Measurements from ENCODE around the gene CHI3L2.

Gene CHI3L2

DNA sequence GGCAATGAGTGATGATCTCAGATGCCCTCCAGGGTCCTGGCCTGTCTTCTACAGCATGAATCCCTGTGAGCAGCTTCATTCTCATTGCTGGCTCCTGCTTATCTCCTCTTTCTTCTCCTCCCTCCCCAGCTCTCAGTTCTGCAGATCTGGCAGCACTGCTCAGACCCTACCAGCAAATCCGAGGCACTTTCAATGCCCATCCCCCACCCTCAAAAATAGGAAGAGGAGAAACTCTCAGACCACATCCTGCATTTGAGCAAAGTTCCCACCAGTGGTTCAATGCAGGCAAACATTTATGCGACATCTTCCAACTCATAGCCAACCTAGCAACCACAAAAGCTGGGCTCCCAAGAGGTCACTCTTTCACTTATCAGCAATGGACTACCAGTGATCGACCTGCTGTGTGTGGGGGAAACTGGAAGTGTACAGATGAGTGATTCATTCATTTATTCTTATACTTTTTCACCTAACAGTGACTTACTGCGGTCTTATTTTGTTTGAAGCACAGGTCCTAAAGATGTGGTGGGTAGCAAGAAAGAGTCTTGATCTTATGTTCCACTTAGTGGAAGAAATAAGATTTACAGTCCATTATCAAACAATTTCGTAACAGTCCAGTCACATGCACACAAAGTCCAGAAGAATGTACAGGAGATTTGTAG, 5.8 kb upstream of the CHI3L2 start:
- DNase-seq = no peak

DNA sequence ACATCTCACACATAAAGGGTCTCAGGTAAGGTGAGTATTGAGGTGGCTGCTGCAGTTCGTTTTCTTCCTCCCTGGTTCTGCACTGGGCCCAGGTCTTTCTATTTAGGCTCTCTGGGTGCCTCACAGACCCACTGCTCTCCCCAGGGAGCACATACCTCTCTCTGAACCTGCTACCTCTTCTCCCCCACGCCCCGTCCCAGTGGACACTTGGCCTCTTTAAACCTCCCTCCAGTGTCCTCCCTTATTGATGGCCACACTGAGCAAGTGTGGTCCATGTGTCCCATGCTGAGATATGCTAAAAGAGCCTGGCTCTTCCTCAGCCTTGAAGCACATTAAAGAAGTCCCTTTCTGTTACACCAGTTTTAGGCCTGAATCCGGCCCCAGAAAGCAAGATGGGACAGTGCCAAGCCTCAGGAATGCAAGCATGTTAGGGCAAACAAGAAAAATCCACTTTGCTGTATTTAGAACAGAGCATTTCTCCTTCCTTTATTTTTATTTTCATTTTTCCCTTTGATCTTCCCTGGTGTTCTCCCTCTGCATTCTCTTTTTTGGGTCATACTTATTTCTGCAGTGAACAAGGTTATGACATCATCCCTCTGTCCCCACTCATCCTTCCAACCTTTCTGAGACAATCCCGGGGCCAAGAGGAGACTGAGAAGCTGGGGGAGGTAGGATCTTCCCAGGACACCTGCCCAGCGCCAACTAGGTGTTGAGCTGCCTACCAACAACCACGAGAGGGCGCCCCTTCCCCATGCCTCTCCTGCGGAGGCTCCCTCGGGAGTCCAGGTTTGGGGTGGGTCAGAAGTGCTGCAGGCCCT, 5.0 kb upstream of the CHI3L2 start:
- DNase-seq = no peak

DNA sequence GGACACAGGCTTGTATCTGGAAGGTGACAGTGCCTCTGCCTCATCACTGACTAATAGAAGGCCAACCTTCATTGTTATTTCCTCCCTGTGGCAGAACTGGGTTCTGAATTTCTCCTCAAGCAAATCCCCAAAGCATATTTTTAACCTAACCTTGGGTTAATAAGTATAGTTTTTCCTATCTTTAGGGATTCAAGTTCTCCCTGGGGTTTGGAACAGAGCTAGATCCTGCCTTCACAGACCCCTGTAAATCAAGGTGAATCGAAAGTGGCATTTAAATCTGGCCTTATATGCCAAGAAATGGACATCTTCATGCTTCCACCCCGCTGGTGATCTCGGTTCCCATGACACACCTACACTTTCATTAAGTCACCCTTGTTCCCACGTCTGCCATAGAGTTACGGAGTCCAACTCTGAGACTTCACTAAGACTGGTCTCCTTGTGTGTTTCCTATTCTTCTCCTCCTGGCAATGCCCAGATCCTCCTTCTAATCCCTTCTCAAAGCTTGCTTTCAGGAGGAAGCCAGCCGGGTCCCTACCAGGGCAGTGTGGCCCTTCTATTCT, 4.3 kb upstream of the CHI3L2 start:
- no peak for DNase-seq

DNA sequence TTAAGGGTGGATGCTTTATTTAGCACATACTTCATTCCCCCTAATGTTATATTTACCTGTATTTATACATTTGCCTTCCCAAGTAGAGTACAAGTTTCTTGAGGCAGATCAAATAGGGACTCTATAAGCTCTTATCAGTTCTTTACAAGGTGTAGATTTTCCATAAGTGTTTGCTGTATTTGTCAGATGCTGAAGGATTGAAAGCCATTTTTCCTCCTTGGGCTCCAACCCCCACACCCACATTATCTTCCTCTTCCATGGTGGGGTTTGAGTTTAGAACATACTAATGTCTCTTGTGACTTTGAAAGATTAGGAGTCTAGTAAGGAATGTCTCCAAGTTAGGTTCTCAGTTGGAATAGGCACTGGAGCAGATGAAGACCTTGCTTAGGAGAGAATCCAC, 2.4 kb upstream of the CHI3L2 start:
- no peak for DNase-seq

DNA sequence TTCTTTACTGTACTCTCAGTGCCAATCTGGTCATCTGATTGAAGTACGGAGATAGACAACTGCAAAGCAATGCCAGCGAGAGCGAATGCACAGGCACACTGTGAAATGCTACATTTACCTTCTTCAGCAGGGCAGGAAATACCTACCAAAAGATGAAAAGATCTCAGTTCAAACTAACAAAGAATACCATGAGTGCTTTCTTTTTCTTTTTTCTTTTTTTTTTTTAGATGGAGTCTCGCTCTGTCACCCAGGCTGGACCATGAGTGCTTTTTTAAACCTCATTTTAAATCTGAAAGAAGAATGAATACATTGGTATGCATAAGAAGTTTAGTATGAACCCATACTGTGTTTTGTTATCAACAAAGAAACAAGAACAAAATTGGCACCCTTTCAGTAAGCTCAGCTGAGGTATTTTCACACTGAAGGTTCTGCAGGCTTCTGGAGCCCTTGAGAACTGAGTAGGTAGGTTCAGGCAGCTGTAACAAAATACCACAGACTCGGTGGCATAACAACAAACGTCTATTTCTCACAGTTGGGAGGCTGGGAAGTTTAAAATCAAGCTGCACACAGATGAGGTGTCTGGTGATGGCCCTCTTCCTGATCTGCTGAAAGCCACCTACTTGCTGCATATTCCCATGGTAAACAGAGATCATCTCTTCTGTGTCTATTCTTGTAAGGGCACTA, 1.7 kb upstream of the CHI3L2 start:
- DNase-seq = no peak

DNA sequence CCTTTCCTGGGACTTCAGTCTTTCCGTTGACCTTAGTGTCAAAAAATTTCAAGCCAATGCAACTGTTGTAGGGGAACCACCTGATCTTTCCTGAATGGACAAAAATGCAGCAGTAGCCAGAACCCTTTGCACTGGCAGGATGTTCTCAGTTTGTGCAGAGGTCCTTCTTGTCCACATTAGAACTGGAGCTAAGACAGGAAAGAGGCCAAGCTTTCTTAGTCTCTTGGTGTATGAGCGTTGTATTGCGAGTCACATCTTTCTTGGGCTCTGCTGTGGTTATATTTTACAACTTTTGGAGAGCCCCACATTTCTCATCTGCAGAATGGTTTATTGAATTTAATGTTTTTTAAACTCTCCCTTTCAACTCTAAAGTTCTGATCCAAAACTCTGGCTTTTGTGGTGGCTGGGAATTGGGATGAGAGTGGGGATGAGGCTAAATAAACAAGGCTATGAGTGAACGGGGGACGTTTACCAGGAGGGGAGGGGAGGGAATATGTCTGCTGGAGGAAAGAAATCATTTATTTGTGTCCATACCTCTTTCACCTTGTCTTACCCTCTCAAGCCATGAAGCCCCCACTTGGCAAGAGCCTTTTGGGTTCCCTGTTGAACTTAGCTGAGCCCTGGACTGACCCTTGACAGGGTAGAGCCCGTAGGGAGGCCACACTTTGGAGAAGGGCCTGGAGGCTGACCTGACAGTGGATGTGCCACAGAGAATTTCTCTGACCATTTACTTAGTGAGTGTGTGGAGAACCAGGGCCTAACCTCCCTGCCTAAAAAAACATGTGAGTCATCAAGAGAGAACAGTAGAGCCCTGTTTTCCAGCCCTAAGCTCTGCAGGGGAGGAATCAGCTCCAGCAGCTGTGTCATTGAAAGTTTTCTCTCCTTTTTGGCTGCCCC, 586 bp downstream of the CHI3L2 start:
- no peak for DNase-seq

DNA sequence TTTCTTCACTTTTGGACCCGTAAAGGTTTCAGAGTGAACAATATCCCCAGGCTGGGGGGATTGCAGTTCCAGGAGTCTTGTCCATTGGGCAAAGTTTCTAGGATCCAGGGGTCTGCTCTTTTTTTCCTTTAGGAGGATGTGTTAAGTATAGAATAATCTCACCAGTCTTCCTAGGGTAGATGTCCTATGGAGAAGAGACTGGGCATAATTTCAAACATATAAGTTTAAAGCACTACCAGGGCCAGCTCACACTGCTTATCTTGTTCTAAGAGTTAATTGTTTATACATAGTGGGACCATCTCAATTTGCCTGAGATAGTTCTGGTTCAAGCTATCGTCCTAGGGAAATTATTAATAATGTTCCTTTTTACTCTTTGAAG, 1.2 kb downstream of the CHI3L2 start:
- no peak for DNase-seq

DNA sequence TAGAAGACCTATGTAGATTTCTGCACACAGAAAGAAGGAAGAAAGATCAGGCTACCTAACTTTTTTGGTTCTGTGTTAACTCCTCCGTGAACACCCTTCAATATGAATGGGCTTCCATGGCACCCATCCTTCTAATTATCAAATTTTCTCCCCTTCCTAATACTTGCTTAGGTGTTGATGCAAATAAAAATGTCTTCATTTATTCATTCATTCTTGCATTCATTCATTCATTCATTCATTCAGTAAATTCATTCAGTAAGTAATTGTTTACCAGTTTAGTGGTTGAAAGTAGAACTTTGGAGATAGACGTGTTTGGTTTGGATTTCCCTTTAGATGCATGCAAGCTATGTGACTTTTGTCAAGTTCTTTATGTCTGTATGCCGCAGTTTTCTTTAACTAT, 4.6 kb downstream of the CHI3L2 start:
- no peak for DNase-seq

DNA sequence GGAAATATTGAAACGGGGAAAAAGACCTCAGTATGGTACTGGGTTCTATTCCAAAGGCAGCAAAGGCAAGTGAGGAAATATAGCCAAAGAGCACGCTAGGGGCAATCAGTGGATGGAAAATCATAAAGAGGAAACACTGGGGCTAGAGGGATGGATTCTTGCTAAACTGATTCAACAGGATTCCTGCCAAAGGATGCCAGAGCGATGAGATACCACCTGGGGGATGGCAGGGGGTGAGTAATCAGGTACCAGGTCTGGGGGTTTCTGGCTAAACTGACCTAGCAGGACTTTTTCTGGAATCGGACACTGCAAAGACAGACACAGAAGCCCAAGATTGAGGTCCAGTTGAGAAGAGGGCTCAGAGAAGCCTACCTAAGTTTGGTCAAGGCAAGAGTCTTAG, 6.7 kb downstream of the CHI3L2 start:
- DNase-seq = no peak

DNA sequence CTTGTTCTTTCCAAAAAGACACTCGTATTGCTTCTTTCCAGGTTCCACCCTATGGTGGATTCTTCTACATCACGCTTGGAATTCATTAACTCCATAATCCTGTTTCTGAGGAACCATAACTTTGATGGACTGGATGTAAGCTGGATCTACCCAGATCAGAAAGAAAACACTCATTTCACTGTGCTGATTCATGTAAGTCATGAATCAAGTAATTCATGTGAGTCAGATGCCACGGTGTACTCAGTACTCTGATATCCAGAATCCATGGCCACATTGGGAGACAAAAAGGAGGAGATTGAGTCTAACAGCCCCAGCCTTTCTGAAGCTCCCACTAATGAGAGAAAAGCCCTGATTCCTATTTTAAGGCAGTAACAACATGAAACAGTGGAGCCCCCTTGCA, 7.4 kb downstream of the CHI3L2 start:
- no peak for DNase-seq

DNA sequence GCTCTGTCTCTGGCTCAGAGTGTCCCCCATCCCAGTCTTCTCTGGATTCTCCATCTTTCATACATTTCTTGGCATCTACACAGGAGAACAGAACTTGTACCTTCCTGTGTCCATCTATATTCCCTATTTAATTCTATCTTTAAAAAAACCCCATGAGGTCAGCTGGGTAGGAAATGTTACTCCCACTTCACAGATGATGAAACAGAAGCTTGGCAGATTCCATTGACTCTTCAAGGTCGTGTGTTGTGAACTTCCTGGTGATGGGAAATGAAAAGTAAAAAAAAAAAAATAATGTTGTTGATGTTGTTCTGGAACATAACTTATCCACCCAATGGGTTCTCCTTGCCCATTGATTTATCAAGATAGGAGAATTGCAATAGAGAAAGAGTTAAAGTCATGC, 8.9 kb downstream of the CHI3L2 start:
- DNase-seq = no peak

DNA sequence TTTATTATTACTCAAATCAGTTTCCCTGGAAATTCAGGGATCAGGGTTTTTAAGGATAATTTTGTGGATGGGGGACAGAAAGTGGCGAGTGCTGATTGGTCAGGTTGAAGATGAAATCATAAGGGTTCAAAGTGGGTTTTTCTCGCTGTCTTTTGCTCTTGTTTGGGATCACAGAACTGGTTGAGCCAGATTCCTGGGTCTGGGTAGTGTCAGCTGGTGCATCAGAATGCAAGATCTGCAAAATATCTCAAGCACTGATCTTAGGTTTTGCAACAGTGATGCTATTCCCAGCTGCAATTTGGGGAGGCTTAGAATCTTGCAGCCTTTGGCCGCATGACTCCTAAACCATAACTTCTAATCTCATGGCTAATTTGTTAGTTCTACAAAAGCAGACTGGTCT, 9.3 kb downstream of the CHI3L2 start:
- DNase-seq = no peak

DNA sequence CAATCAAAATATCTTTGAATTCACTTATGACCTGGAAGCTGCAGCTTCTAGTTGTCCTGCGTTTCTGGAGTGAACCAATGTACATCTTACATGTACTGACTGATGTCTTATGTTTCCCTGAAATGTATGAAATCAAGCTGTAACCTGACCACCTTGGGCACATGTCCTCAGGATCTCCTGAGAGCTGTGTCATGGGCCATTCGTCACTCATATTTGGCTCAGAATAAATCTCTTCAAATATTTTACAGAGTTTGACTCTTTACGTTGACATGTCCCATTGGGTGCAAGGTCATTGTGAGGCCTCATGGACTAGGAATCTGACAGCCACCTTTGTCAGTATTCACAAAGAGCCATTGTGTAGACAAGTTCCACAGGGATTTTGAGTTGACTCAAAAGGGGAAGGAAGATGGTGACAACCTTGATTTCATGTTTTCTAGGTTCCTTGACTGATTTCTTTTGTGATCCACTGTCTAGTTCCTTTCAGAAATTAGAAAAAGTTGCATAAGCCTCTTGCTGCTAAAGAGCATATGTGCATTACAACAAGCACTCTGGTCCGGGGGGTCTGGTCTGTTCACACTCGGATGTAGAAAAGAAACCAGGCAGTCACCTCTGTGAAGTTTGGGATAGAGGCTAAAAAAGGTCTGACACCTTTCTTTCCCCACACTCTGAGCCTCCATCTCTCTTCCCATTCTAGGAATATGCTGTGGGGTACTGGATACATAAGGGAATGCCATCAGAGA, 10.7 kb downstream of the CHI3L2 start:
- DNase-seq = no peak

DNA sequence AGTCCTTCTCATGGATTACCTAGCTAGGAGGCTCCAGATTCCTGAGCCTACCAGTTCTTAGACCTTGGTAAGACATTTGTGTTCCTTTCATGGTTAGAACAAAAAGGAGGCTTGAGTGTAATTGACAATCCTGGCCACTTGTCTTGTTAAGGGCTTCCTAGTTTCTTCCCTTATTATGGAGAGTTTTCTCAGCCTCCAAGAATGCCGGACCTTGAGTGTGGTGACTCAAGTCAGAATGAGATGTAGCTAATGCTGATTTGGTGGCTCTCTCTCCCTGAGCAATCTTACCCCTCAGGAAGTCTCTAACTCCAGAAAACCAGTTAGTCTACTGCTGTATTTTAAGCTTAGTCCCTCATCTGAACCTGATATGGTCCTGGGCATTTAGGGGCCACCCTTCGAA, 14.3 kb downstream of the CHI3L2 start:
- DNase-seq = no peak

DNA sequence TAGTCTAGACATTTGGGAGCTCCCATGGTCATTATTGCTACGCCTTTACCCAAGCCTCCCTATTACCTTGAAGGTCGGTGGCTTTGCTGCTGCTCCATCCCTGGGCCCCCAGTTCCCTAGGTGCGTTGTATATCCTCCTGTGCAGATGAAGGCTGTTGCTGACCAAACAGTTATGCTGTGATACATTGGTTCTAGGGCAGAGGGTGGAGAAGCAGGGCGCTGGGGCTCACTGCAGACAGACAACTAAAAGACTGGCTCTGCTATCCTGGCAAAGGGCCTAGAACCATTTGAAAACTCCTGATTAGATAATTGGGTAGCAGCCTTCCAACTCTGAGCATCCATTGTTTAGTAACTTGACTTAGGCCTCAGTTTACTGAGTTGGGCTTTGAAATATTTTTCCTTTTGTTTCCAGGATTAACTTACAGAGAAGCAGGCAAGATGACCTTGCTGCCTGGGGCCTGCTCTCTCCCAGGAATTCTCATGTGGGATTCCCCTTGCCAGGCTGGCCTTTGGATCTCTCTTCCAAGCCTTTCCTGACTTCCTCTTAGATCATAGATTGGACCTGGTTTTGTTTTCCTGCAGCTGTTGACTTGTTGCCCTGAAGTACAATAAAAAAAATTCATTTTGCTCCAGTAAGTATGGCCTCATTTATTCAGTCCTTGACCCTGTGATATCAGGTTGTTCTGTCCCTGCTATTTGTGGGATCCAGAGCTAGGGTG, 15.5 kb downstream of the CHI3L2 start:
- no peak for DNase-seq

DNA sequence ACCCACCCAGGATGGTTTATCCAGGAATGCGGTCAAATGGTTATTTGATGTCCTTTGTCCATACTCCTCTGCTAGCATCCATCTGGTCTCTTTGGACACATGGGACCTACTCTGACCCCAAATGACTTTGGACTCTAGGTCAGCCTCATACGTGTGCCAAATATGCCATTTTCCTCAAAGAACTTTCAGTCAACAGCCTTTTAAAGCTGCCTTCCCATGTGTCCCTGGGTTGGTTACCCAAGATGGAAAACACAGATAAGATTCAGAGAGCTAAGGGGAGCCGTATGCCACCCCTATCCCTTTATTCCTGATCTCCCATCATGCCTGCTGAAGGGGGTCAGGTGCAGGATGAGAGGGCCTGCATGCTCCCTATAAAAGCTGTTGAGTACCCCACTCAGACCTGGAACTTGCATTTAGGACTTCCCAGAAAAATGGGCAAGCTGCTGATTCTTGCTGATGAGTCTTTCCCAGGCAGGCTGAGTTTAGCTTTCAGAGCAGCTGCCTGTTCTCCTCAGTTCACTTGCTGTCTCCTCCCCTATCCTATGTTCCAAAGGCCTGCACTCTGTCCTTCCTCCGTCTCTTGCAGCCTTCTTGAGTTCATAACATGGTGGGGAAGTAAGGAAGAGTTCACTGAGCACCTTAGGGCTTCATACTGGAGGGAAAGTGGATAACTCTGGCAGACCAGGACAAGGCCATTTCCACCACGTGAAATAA, 19.8 kb downstream of the CHI3L2 start:
- DNase-seq = no peak

DNA sequence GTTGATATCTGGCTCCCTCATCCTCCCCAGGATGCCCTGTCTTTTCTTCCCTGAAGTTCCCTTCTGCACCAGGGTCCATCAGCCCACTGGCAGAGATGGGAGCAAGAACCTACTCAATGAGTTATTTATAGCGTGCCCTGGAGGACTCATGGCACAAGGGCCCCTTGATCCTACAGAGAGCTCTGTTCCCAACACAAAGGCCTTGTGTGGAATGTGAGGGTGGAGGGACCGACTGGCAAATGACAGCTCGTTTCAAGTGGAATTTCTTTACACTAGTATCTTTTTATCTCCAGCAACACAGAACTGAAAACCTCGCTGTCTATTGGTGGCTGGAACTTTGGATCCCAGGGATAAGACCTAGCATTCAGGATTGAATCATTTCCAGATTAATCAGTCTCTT, 22.4 kb downstream of the CHI3L2 start:
- DNase-seq = no peak

DNA sequence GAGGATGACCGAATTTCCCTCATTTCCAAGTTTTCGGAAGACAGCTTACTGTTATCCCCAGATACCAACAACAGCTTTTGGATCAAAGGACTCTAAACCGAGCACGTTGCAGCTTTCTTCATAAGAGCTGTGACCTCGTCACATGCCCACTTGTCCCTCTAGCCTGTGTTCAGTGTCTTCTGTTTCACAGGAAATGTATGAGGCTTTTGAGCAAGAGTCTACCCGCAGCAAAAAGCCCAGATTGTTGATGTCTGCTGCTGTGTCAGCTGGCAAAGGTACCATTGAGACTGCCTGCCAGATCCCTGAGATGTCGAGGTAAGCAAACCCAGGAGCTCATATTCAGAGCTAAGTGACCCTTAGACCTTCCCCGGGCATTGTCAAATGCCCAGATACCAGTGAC, 24.1 kb downstream of the CHI3L2 start:
- DNase-seq = no peak

DNA sequence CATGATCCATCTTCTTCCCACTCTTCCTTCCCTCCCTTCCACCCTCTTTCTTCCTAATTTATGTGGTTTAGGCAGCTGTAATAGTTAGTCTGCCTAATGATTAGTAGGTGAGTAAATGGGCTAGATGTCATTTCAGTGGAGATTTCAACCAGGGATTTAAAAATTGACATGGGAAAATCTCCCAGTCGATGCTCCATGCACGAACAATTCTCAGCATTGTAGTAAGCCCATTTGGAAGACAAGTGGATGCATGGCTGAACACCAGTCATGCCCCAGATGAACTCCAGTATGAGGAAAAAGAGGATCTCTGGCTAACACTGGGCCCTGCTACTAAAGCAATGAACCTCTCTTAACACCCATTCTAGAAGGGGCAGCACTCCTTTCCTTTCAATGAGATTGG, 25.3 kb downstream of the CHI3L2 start:
- no peak for DNase-seq

DNA sequence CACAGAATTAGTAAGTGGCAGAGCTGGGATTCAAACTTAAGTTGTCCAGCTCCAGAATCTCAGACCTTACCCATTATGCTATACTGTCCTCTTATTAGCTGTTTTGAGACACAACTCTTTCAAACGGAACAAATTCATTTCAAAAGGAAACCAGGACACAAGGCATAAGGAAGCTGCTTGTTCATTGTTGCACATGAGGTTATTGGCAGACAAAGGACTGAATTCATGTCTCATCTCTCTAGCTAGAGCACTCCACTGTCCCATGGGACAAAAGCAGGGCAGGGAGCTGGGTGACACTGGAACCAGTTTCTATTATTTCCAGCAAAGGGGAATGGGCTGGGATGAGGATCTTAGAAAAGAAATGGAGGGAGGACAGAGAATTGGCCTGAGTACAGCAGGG, 26.4 kb downstream of the CHI3L2 start:
- DNase-seq = no peak
